ENCODE results near the gene MCC. TPM values are rescaled to one million over a fixed set of nuclear protein-coding genes. Genes with fewer than 3 reads are reported as not detected.

MCC gene
- total and polyA plus RNA-seq, 7 donors = 1.4 to 13.8 (median 4.4) TPM

GRCh38 chr5:113510836-113511451 lies 22.7 kb upstream of the MCC start:
- no peak for DNase-seq
- Histone ChIP-seq H3K9me3 (no peaks in the 10 kb centered on the region), H3K4me3 (no peak overlapping the region), H3K27ac (no peak overlapping the region), H3K27me3 (ENCODE audit: insufficient read depth in 3 of 3, low read length in 2 of 3) (no peaks in the 10 kb centered on the region), H3K4me1 (peaks cover 17% of the 10 kb centered on the region), H3K36me3 (ENCODE audit: insufficient read depth in 1 of 2, low read depth in 1 of 2) (peaks cover 0 to 9% of the 10 kb centered on the region in 2 donors)
- 56 to 57% (median 57%) methylated on average over 6 of the region's 6 CpGs for WGBS, 3 donors
- TF ChIP-seq, protein P1, sequence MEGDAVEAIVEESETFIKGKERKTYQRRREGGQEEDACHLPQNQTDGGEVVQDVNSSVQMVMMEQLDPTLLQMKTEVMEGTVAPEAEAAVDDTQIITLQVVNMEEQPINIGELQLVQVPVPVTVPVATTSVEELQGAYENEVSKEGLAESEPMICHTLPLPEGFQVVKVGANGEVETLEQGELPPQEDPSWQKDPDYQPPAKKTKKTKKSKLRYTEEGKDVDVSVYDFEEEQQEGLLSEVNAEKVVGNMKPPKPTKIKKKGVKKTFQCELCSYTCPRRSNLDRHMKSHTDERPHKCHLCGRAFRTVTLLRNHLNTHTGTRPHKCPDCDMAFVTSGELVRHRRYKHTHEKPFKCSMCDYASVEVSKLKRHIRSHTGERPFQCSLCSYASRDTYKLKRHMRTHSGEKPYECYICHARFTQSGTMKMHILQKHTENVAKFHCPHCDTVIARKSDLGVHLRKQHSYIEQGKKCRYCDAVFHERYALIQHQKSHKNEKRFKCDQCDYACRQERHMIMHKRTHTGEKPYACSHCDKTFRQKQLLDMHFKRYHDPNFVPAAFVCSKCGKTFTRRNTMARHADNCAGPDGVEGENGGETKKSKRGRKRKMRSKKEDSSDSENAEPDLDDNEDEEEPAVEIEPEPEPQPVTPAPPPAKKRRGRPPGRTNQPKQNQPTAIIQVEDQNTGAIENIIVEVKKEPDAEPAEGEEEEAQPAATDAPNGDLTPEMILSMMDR (IDR thresholded peaks at IDR 0.05) = peak; percentile 40
- intact Hi-C loops (cut with DNase I) = loop anchor here (5.0 to 10.0 kb wide), 4 partner anchors 134 to 519 kb away; no protein-coding TSS in a partner anchor
- ATAC-seq = no peak

DNA sequence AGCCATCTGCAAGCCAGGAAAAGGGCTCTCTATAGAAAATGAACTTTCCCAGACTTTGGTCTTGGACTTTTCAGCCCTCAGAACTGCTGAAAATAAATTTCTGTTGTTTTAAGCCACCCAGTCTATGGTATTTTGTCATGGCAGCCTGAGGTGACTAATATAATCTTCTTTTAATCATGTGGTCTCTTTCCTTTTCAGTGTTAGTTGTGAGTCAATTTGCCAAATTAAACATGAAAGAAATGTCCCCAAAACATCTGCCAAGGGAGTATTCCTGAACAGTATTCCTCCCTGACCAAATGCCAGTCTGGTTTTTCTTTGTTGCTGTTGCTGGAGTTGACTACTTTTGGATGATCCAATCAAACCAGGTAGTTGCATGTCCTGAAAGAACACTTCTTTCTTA lies 20.5 kb upstream of the MCC start:
- no peak for ATAC-seq
- no peak for DNase-seq
- Histone ChIP-seq H3K27me3 (ENCODE audit: insufficient read depth in 3 of 3, low read length in 2 of 3) (no peaks in the 10 kb centered on the region), H3K4me3 (no peak overlapping the region), H3K4me1 (peaks cover 3% of the 10 kb centered on the region), H3K36me3 (ENCODE audit: insufficient read depth in 1 of 2, low read depth in 1 of 2) (no peaks in the 10 kb centered on the region), H3K27ac (no peak overlapping the region), H3K9me3 (no peaks in the 10 kb centered on the region)
- TF ChIP-seq, protein P1 (IDR thresholded peaks at IDR 0.05) = no peak
- intact Hi-C loops (cut with DNase I) = no loop called here

- ATAC-seq = no peak
- Histone ChIP-seq H3K27me3 (ENCODE audit: insufficient read depth in 3 of 3, low read length in 2 of 3) (no peaks in the 10 kb centered on the region), H3K4me1 (no peaks in the 10 kb centered on the region), H3K4me3 (no peak overlapping the region), H3K36me3 (ENCODE audit: insufficient read depth in 1 of 2, low read depth in 1 of 2) (no peaks in the 10 kb centered on the region), H3K27ac (no peak overlapping the region), H3K9me3 (no peaks in the 10 kb centered on the region)
- intact Hi-C loops (cut with DNase I) = no loop called here
- no peak for DNase-seq
- TF ChIP-seq, protein P1 (IDR thresholded peaks at IDR 0.05) = no peak
These were observed 19.3 kb upstream of the MCC start for GRCh38 chr5:113507601-113508000.

- no peak for ATAC-seq
- H3K36me3 ChIP-seq (ENCODE audit: insufficient read depth in 1 of 2, low read depth in 1 of 2) = no peaks in the 10 kb centered on the region
- no peaks in the 10 kb centered on the region for H3K4me1 ChIP-seq
- H3K4me3 ChIP-seq = no peak overlapping the region
- H3K27me3 ChIP-seq (ENCODE audit: insufficient read depth in 3 of 3, low read length in 2 of 3) = no peaks in the 10 kb centered on the region
- H3K9me3 ChIP-seq = no peaks in the 10 kb centered on the region
- intact Hi-C loops (cut with DNase I) = no loop called here
- no peak overlapping the region for H3K27ac ChIP-seq
- DNase-seq = no peak
- WGBS, 3 donors = 87 to 94% (median 90%) methylated on average over 5 of the region's 5 CpGs
- TF ChIP-seq, protein P1 (IDR thresholded peaks at IDR 0.05) = no peak
These were observed 16.9 kb upstream of the MCC start for GRCh38 chr5:113505181-113505580.

DNA sequence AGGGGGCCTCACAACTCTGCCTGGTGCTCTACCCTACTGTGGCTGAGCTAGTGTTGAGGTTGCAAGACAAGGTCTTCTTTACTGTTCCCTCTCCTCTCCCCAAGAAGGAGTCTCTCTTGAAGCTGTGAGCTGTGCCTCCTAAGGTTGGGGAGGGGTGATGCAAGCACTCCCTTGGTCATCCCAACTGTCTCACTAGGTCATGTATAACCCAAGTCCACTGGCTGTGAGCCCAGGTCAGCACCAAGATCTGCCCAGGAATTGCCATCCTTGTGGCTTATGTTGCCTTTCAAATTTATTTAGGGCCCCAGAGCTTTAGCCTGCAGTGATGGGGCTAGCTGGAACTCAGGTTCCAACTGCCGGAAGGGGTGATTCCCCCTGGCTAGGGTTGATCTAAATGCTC lies 14.9 kb upstream of the MCC start:
- TF ChIP-seq, protein P1 (IDR thresholded peaks at IDR 0.05) = no peak
- no peaks in the 10 kb centered on the region for H3K9me3 ChIP-seq

More for the DNA sequence above, 14.9 kb upstream of the MCC start:
- DNase-seq = no peak
- Histone ChIP-seq H3K4me1 (no peaks in the 10 kb centered on the region), H3K27ac (no peak overlapping the region), H3K4me3 (no peak overlapping the region), H3K36me3 (ENCODE audit: insufficient read depth in 1 of 2, low read depth in 1 of 2) (no peaks in the 10 kb centered on the region), H3K27me3 (ENCODE audit: insufficient read depth in 3 of 3, low read length in 2 of 3) (no peaks in the 10 kb centered on the region)
- no peak for ATAC-seq
- intact Hi-C loops (cut with DNase I) = no loop called here
- 88 to 96% (median 92%) methylated on average over 1 of the region's 1 CpG for WGBS, 3 donors

All from psoas muscle (tissue), 8 donors.